ENCODE data around the gene RACGAP1.
A peak's percentile ranks its signal among the peaks of the same experiment; 100 is the strongest.
"Not testable (repeated sequence)": the region's sequence is repeated elsewhere in the genome, so short reads cannot be mapped to it uniquely, and the experiment has no call there.

The RACGAP1 gene

GRCh38 chr12:50030449-50030848, 5.2 kb upstream of the RACGAP1 start:
- DNase-seq (ENCODE audit: low read depth in 3 of 3) = not testable (repeated sequence)

DNA sequence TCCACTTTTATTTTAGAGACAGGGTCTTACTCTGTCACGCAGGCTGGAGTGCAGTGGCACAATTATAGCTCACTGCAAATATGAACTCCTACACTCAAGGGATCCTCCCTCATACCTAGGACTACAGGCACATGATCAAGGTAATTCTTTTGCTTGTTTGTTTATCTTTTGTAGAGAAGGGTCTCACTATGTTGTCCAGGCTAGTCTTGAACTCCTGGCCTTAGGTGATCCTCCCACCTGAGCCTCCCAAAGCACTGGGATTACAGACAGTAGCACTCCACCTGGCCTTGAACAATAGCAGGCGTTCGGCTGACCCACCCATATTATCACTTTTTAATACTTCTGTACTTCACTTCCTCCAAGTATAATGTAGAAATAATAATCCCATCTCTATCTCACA, 1.4 kb upstream of the RACGAP1 start:
- no peak for DNase-seq (ENCODE audit: low read depth in 3 of 3)

- DNase-seq (ENCODE audit: low read depth in 3 of 3) = peak in 1 of 3 donors; percentile 9
Observed at GRCh38 chr12:50024805-50025186, 498 bp downstream of the RACGAP1 start.

DNA sequence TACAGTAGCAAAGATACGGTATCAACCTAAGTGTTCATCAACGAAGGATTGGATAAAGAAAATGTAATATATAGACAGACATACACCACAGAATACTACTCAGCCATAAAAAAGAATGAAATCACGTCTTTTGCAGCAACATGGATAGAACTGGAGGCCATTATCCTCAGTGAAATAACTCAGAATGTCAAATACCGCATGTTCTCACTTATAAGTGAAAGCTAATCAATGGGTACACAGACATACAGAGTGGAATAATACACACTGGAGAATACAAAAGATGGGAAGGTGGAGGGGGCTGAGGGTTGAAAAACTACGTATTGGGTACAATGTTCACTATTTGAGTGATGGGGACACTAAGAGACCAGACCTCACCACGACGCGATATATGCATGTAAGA, 1.1 kb downstream of the RACGAP1 start:
- DNase-seq (ENCODE audit: low read depth in 3 of 3) = no peak

- no peak for DNase-seq (ENCODE audit: low read depth in 3 of 3)
Observed at GRCh38 chr12:50022903-50023302, 2.4 kb downstream of the RACGAP1 start.

DNA sequence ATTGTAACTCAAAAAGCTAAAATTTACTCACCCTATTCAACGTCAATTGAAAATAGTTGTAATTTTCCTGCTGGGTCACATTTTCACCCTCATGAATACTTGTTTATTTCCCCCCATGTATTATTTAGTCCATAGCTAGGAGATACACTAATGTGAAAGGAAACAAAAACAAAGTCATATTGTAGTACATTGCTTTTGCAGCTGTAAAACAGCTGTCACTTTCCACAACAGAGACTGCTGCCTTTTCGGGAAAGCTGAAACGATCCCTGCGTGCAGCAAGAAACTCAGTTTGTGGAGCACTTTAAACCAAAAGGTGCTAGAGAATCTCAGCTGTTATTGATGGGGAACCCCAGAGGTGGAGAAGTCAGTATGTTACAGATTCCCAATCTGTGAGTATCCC, 4.3 kb downstream of the RACGAP1 start:
- no peak for DNase-seq (ENCODE audit: low read depth in 3 of 3)

DNA sequence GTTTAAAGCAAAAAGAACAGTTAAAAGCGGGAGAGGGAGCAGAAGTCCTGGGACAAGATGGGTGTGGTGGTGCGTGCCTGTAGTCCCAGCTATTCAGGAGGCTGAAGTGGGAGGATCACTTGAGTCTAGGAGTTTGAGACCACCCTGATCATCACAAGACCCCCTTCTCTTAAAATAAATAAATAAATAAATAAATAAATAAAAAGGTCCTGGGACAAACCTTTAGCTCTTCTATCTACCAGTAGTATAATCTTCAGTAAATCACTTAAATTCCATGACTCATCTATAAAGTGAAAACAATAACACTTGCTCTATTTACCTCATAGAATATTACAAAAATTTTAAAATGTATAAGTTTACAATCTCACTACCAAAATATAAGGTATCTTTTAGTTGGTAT, 5.8 kb downstream of the RACGAP1 start:
- no peak for DNase-seq (ENCODE audit: low read depth in 3 of 3)

- no peak for DNase-seq (ENCODE audit: low read depth in 3 of 3)
Observed at GRCh38 chr12:50018968-50019367, 6.3 kb downstream of the RACGAP1 start.

- no peak for DNase-seq (ENCODE audit: low read depth in 3 of 3)
Observed at GRCh38 chr12:50018154-50018553, 7.1 kb downstream of the RACGAP1 start.

DNA sequence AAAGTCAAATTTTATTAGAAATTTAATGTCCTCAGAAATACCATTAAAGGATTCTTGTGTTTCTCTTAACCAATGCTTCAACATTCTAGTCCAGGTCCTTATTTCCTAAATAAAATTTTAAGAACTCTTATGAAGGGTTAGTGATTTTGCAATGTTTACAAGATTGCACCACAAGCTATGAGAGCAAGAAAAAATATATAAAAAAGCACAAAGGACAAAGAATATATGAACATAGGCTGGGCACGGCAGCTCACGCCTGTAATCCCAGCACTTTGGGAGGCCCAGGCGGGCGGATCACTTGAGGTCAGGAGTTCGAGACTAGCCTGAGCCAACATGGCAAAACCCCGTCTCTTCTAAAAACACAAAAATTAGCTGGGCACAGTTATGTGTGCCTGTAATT, 7.7 kb downstream of the RACGAP1 start:
- no peak for DNase-seq (ENCODE audit: low read depth in 3 of 3)

DNA sequence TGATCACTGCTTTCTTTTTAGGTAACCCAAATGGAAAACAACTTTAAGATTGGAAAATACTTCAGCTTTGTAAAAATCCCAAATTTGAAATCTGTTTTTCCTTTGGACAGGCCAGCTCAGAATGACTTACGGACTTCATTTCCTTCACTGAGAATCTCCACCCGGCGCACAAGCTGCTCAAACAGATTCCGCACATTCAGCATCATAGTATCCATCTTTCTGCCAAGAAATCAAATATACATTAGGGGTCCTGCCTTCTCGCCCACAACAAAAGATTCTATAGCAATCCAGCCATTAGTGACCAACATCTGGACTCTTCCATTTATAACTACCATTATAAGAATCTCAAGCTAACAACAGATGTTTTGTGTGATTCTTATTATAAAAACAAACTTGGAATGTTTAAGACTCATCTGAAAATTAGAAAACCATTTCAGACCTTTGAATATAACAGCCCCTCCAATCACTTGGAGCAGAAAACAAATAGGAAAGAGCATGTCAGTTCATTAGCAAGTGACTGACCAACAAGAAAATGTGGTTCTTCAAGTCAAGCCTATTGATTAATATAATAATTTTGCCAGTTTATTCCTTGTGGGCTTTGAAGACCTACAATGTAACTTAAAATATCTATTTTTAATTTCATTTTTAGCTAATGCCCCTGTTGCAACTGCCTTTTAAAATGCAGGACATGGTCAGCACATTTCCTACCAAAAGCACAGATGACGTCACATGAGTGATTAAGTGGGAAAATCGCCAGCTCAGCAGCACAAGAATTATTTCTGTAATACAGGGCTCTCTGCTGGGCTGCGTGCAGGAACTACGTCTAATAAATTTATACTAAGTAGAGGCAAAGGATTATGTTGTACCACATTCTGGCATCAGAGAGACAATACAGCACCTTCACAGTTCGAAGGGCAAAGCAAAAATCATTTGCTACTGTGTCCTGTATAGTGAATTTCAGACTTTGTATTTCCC, 8.5 kb downstream of the RACGAP1 start:
- no peak for DNase-seq (ENCODE audit: low read depth in 3 of 3)

DNA sequence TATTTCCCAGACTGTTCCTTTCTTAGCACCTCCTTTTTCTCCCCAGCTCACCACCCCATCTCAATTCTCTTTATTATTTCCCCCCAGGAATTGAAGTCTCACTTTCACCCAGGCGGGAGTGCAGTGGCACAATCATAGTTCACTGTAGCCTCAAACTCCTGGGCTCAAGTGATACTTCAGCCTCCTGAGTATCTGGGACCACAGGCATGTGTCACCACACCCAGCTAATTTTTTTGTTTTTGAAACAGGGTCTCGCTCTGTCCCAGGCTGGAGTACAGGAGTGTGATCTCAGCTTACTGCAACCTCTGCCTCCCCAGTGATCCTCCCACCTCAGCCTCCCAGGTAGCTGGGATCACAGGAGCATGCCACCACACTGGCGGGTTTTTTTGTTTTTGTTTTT, 11.0 kb downstream of the RACGAP1 start:
- no peak for DNase-seq (ENCODE audit: low read depth in 3 of 3)

DNA sequence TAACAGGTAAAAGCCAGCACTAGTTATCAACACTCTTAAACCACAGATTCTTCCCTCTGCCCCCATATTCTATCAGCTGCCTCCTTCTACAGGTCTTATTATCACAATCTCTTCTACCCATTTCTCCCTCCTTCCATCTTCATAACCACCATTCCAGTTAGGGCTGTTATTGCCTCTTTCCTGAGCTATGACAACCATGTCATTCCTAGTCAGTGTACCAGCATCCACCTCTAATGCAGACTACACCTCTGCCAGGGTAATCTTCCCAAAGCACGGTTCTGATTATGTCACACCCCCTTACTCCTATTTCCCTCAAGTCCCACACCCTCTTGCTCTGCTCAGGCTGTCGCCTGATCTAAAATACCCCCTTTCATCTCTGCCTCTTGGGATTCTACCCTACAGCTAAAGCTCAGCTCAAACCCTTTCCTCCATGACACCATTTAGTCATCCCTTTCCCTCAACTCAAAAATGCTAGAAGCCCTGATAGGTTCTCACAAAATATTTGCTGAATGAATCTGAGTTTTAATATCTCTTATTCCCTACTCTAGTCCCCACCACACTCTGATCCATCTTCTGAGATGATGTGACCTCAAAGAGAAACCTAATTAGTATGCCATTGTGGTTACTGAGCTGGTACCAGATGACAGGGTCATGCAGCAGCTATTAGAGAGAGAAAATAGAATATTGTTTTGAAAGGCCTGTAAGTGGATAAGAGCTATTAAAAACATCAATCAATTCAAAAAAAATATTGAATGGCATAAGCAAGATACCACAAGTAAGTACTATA, 11.7 kb downstream of the RACGAP1 start:
- DNase-seq (ENCODE audit: low read depth in 3 of 3) = no peak

DNA sequence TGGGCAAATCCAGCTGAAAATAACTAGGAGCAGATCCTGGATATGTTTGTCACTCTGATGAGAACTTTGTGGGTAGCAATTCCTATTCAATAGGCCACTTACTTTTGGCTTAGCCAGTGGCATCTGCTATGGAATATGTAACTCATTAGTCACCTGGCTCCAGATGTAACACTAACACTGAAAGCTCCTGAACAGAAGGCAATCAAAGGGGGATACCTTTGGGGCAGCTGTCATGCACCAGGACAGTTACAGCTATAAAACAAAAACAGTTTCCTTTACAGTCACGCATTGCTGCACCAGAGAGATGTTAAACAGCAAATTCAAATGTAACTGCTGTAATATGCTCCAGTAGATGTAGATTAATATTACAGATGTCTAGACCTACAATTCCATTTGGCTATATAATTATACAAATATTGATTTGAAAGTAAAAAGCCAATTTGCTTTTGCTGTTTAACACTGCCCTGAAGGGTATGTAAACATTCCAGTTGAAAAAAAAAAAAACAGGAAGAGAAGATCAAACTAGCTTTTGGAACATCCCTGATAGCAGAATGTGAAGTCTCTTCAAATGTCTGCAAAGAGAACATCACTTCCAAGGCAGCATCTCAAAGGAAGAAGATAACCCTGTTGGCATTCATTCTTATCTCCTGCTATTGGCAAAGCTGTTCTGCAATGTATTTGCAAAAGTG, 18.4 kb downstream of the RACGAP1 start:
- no peak for DNase-seq (ENCODE audit: low read depth in 3 of 3)

DNA sequence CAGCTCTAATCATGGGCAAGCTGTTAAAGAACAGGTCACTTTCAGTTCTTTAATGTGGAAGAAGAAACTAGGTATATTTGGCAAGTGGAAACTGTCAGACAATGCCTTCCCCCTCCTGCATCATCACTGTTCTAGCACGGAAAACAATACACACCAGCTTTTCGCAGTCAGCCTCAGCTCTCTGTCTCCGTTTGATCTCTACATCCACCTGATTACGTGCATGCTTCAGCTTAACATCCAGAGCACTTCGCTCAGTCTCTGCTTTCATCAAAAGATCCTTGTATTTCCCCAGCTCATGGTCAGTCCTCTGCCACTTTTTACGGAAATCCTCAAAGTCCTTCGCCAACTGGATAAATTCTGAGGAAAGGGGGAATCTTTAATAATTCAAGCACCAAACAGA, 19.0 kb downstream of the RACGAP1 start:
- no peak for DNase-seq (ENCODE audit: low read depth in 3 of 3)

- DNase-seq (ENCODE audit: low read depth in 3 of 3) = no peak
Observed at GRCh38 chr12:50005175-50005574, 20.1 kb downstream of the RACGAP1 start.

DNA sequence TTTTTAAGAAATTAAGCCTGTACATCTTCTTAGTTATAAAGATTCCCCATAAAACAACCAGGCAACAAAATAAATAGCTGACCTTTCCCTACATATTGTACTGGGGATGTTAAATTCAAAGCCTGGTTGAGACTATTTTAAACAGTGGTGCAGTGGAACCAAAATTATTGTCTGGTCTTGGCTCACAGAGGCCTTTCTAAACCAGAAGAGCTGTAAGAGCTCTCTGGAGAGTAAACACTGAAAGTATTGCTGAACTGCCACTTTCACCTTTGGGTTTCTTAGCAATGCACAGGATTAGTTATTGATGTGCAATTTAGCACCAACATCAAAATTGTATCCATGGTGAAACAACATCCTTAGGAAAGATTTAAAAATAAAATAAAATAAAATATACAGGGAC, 20.6 kb downstream of the RACGAP1 start:
- no peak for DNase-seq (ENCODE audit: low read depth in 3 of 3)

DNA sequence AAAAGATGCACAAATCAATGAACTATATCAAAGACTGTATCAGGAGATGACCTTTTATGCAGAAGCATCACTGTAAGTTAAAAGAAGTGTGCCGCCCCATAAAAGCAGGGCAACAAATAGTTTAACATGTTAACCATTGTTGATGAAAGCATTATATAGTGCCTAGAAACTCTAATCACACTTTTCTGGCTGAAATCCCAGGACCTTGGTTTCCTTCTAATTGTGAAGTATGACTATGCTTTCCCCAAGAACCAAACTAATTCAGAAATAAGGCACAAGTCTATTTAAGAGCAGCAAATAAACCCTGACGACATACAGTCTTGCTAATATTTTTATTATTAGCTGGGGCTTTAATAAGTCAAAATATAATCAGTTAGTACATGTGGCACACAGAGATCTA, 21.7 kb downstream of the RACGAP1 start:
- DNase-seq (ENCODE audit: low read depth in 3 of 3) = no peak

GRCh38 chr12:49998453-49998852, 26.8 kb downstream of the RACGAP1 start:
- no peak for DNase-seq (ENCODE audit: low read depth in 3 of 3)

DNA sequence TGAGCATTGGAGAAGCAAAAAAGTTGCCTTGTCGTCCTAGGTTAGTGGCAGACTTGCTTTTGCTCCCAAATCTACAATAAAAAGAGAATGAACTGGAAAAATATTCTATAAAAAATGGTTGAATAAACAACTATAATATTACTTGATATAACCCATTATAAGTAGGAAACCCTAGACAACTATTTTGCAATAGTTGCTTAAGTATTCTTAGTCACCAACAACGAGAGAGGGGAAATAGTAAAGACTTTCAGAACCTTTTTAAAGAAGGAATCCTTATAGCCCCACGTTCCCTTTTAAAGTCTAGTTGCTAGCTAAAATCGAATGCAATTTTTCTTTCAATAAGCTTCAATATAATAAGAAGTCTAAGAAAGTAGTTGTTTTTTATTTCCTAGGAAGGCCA, 35.0 kb downstream of the RACGAP1 start:
- DNase-seq (ENCODE audit: low read depth in 3 of 3) = no peak

DNA sequence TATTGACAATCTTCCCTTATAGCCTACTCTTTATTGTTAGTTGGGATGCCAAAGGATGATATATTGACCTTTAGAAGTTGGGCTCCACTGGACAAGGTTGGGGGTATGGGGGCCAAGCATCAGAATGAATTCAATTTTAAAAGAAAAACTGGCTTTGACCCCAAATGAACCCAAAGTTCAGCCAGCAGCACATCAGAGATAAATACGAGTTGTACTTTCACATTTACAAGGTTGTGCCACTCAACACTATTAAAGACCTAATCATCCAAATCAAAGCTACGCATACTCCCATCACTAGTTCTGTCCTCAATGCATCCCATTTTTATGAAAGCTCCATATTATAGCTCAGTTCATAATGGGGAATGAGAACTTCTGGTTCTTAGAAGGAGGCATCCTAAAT, 35.9 kb downstream of the RACGAP1 start:
- DNase-seq (ENCODE audit: low read depth in 3 of 3) = not testable (repeated sequence)

DNA sequence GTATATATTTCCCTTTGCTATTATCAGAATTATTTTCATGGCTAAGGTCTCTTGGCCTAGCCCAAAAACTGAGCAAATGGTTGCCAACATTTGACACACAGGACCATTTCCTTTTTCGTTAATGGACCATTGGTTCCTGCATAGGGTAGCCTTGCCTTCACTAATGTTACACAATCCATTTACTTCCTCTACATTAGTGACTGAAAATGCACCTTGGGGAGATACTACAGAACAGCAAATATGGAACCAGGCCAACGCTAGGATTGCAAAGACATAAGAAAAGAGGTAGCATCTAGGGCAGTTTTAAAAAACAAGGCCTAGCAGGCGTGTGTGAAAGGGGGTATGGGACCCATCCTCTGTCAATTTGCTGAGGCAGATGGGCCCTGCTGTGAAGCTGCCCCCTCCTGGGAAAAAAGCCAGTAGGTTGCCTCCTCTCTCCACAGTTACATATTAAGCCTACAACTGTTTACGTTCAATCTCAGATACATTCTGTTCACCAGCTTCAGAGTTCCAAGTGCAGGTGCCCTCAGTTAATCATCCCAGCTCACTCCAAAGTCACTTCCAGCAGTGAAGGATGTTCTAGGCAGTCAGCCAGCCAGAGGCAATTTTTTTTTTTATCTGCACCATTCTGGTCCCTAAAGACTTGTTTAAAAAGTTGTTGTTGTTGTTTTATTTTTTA, 37.5 kb downstream of the RACGAP1 start:
- no peak for DNase-seq (ENCODE audit: low read depth in 3 of 3)

Measured in stimulated activated CD4-positive, alpha-beta T cell treated with anti-CD3 and anti-CD28 coated beads, TNF-alpha, amount 100 ng/mL, for 48 hours (primary cell).